ENCODE data around the gene COL15A1.

DNA sequence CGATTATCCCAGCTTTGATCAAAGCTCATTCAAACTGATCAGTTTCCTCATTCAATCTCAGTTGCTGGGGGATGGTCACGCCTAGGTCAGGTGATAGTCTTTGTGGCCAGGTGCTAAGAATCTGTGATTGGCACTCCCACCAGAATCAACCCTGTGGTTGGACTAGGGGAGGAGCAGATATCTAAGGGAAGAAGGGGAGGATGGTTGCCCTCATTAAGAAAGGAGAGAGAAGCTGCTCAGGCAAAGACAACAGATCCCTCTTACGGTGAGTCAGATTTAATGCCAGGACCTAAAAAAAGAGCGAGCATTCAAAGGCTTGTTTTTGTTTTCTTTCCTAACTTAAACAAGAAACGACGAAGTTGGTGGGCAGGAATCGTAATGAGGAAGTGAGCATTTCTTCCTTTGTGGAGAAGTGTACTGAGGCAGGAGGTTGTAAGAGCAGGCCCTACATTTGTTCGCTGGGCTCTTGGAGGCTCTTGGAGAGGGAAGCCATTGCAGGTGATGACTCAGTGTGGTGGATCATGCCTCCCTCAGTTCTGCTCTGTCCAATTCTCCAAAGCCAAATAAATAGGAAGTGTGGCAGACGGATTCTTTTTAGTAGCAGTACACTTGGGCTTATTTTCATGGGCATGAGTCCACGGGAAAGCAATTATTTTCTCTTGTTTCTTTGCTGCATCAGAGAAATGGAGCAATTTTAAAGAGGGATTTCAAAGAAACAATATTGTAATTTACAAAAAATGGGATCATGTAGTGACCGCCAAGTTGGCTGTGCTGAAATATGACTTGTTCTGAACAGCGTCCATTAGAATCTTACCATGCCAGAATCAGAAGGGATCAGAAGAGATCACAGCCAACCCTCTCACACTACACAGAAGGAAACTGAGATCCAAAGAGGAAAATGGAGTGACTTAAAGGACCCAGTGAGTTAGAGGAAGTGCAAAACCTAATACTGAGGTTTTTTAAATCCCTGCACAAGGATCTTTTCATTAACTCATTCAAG, 142.5 kb downstream of the COL15A1 start:
- TF ChIP-seq, protein P1, sequence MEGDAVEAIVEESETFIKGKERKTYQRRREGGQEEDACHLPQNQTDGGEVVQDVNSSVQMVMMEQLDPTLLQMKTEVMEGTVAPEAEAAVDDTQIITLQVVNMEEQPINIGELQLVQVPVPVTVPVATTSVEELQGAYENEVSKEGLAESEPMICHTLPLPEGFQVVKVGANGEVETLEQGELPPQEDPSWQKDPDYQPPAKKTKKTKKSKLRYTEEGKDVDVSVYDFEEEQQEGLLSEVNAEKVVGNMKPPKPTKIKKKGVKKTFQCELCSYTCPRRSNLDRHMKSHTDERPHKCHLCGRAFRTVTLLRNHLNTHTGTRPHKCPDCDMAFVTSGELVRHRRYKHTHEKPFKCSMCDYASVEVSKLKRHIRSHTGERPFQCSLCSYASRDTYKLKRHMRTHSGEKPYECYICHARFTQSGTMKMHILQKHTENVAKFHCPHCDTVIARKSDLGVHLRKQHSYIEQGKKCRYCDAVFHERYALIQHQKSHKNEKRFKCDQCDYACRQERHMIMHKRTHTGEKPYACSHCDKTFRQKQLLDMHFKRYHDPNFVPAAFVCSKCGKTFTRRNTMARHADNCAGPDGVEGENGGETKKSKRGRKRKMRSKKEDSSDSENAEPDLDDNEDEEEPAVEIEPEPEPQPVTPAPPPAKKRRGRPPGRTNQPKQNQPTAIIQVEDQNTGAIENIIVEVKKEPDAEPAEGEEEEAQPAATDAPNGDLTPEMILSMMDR (IDR thresholded peaks at IDR 0.05), result no peak
- TF ChIP-seq POLR2AphosphoS5 (IDR thresholded peaks at IDR 0.05), result peak in 1 of 3 donors; percentile 8

Data from stomach (tissue), 4 donors.